GM04504 (cell line): ENCODE results near the gene PTER.

Experiments used
- DNase-seq: peaks from one replicate; pipeline ENCODE4 v3.0.0-alpha.2; 2012; ENCODE audit warnings: low read depth

Gene PTER

DNA sequence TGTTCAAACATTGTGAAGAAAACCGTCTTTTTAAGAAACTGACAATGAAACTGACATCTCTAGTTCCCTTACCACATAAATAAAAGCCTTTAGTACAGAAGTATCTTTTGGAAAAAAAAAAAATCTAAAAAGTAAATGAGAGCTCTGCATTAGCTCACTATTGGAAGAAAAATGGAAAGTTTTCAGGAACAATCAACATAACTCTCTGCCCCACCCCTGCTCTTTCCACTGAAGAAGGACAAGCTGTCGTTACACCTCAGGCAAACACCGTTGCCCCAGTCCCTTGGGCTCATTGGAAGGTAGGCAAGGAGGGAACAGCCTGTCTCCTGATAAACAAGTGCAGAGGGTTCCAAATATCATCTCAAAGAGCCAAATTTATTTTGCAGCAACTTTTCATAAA is 107.3 kb downstream of the PTER start:
- DNase-seq: no peak

DNA sequence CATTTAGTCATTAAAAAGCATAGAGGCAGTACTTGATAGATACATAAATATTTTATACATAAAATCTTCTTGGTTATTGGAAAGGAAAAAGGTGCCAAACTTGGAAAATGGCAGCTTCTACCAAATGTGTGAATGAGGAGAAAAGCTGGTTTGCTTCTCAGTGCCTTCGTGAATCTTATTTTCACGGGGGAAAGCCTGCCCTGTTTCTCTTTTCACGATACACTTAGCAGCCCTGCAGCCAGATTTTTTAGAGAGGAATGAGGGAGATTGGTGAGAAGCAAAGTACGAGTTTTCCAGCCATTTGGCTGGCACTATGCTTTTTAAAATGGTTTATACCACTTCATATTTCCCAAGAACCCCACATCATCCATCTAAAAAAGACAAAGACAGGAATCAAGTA is 107.8 kb downstream of the PTER start:
- DNase-seq: no peak

DNA sequence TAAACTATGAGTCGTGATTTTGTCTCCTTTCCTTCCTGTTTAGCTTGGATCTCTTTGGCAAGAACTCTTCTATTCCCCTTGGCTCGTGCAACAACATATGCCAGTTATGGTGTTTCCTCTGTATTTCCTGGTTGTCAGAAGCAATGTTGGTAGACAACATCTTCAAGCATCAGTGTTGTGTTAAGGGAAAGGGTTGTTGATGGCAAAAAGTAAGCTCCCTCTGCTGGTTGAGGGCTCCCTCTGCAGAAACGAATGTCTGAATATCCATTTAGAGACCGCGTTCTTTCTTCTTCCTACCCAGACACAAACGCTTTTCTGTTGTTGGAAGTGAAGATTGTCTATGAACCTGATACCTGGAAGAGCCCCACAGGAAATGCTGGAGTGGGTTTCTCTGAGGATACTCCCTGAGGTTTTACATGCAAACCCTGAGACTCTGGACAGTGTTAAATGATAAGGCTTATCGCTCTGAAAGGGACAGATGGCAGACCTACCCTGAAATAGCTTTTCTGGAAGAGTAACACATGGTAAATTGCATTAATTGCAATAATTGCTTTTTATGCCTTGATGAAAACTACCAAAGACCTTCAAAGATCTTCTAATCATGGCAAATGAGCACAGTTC is 108.4 kb downstream of the PTER start:
- no peak for DNase-seq

DNA sequence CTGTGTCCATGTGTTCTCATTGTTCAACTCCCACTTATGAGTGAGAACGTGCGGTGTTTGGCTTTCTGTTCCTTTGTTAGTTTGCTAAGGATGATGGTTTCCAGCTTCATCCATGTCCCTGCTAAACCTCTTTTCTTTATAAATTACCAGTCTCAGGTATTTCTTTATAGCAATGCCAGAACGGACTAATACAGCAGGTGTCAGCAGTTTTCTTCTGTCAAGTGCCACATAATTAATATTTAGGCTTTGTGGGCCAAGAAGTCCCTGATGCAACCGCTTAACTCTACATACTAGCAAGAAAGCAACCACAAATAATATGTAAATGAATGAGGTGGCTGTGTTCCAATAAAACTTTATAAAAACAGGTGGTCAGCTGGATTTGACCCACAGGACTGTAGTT is 111.2 kb downstream of the PTER start:
- no peak for DNase-seq

DNA sequence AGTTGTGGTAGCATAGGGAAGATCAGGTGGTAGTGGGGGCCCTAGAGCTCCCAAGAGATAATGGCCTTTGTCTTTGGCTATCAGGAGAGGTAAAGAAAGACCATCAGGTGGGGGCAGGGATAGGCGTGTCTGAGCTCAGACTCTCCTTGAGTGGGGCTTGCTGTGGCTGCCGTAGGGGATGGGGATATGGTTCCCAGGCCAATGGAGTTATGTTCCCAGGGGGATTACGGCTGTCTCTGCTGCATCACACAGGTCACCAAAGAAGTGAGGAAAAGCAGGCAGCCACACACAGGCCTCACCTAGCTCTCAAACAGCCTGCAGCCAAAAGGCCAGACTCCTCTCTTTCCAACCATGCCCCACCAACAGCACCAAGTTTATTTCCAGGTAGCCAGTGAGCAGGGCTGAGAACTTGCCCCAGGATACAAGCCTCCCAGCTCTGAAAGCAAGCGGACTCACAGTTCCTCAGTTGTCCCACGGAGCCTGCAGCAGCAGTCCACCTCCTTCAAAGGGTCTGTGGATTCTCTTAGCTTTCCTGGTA is 122.5 kb downstream of the PTER start:
- DNase-seq: no peak

DNA sequence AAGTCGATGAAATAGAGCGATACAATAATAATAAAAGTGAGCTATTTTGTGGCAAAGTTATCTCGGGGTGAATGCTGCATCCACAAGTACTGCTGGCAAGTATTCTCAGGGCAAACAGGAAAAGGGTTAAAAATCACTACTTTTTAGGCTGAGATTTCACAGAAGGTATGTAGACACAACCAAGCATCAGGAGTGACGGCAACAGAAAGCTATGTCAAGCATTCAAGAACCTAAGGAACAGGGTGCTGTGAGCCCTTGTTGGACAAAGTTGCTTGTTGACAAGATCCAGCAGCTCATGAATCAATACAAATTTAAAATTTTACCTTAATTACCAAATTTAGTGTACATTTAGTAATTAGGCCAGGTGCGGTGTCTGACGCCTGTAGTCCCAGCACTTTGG is 126.1 kb downstream of the PTER start:
- DNase-seq: no peak
